GM21619 (cell line): Measurements from ENCODE around the gene MTRF1.
"Not testable (repeated sequence)": the region's sequence is repeated elsewhere in the genome, so short reads cannot be mapped to it uniquely, and the experiment has no call there.

ENCODE experiments used
- ATAC-seq: cut with Tn5 transposase; IDR thresholded peaks from one replicate; pipeline ENCODE4 v1.9.1; 2021; ENCODE audit not compliant: unreplicated experiment

The MTRF1 gene

GRCh38 chr13:41282129-41282571 is 18.8 kb upstream of the MTRF1 start:
- ATAC-seq: no peak

DNA sequence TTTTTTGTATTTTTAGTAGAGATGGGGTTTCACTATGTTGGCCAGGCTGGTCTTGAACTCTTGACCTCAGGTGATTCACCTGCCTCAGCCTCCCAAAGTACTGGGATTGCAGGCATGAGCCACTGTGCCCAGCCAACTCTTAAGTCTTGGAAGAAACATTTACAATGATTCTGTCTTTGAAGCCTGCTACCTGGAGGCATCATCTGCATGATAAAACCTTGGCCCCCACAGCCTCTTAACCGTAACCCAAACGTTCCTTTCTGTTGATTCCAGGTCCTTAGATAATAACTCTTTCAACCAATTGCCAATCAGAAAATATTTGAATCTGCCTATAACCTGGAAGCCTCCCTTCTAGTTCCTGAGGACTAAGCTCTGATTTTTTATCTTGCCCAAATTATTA is 15.8 kb upstream of the MTRF1 start:
- not testable (repeated sequence) for ATAC-seq

DNA sequence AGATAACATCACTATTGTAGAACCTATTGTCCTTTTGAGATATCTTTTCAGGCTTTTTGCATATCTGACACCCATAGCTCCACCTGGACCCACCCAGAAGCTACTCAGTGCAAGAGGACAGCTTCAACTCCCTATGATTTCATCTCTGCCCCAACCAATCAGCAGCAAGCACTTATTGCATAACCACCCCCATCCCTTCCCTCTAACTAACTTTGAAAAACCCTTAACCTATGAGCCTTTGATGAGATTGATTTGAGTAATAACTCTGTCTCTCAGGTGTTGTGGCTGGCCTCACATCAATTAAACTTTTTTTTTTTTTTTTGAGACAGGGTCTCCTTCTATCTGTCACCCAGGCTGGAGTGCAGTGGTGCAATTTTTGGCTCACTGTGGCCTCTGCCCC is 13.4 kb upstream of the MTRF1 start:
- ATAC-seq: no peak

DNA sequence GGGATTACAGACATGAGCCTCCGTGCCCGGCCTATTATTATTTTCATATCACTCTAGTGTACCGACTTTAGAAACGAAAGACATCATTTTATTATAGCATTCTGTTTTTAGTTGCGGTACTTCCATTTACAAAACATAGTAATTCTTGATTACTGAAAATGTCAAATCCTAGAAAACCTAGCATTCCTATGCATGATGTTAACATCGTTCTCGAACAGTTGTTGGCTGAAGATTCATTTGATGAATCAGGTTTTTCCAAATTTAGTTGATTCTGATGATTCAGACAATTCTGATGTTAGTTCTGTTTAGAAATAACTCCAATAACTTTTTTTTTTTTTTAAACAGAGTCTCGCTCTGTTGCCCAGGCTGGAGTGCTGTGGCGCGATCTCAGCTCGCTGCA is 11.5 kb upstream of the MTRF1 start:
- ATAC-seq: no peak

DNA sequence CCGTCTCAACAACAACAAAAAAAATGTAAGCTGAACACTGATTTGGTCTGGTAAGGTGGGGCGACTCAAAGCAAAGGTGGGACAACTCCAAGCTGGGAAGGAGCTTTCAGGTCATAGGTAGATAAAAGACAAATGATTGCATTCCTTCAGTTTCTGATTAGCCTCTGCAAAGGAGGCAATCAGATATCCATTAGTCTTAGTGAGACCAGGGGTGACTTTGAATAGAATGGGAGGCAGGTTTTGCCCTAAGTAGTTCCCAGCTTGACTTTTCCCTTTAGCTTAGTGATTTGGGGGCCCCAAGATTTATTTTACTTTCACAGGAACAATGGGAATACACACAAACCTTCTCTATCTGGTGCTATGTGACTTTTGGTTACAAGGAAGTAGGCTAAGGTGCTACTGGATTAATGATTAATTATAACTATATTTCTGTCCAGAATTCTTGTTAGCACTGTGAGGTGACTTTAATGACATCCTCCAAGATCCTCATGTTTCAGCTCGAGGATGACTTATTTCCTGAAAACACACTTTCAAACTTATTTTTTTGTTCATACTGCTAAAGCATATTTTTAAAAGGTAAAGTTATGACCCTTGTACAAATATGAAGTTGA is 10.6 kb upstream of the MTRF1 start:
- ATAC-seq: no peak

GRCh38 chr13:41271456-41272285 is 8.3 kb upstream of the MTRF1 start:
- no peak for ATAC-seq

GRCh38 chr13:41268764-41269163 is 5.4 kb upstream of the MTRF1 start:
- ATAC-seq: no peak

DNA sequence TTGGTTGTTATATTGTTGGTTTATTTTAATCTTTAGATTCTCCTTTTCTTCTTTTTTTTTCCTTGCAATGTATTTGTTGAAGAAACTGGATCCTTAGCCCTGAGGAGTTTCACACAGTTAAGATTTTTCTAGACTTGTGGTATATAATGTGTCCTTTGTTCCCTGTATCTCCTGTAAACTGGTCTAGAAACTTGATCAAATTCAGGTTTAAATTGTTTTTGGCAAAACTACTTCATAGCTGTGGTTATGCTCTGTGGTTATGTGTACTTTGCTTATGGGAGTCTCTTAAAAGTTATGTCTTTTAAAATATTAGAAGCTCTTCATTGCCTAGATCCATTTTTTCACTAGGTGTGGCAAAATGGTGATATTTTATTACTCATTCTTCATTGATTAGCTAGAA is 3.7 kb upstream of the MTRF1 start:
- no peak for ATAC-seq

- no peak for ATAC-seq
Observed at GRCh38 chr13:41259875-41260501, 3.4 kb downstream of the MTRF1 start.

GRCh38 chr13:41257535-41257934 is 5.8 kb downstream of the MTRF1 start:
- ATAC-seq: no peak

GRCh38 chr13:41254902-41255301 is 8.5 kb downstream of the MTRF1 start:
- no peak for ATAC-seq

DNA sequence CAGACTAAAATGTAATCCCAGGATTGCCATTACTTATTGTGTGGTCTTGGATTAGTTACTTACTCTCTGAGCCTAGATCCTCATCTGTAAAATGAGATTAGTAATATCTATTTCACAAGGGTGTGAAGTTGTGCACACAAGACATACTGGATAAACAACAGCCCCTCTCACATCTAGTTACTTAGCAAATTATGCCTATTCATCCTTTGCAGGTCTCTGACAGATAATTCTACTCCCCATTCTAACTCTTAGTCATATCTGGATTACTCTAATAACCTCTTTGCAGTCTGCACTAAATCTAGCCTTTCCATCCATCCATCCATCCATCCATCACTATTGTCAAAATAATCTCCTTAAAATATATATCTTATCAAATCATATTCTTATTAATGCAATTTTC is 12.4 kb downstream of the MTRF1 start:
- no peak for ATAC-seq

- no peak for ATAC-seq
Observed at GRCh38 chr13:41246969-41247680, 16.3 kb downstream of the MTRF1 start.

DNA sequence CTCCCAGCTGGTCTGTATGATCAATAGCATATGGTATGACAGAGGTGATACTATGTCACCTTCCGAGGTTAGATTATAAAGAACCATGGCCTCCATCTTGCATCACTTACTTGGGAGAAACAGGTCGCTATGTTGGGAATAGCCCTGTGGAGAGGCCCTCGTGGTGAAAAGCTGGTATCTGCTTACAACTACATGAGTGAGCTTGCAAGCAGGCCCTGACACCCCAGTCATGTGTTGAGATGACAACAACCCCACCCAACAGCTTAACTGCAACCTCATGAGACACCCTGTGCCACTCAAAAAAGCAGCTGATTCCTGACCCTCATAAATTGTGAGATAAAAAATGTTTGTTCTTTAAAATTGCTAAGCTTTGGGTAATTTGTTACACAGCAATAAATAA is 18.8 kb downstream of the MTRF1 start:
- ATAC-seq: no peak

GRCh38 chr13:41241626-41242025 is 21.8 kb downstream of the MTRF1 start:
- no peak for ATAC-seq

- ATAC-seq: no peak
Observed at GRCh38 chr13:41236369-41236768, 27.0 kb downstream of the MTRF1 start.

GRCh38 chr13:41232578-41233480 is 30.5 kb downstream of the MTRF1 start:
- ATAC-seq: no peak

DNA sequence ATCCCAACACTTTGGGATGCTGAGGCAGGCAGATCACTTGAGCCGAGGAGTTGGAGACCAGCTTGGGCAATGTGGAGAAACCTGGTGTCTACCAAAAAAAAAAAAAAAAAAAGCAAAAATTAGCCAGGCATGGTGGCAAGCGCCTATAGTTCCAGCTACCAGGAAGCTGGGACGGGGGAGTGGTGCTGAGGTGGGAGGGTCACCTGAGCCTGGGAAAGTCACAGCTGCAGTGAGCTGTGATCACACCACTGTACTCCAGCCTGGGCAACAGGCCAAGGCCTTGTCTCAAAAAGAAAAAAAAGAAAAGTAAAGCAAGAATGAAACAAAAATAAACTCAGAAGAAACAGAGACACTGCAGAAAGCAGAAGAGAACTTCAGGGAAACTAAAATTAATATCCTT is 31.6 kb downstream of the MTRF1 start:
- no peak for ATAC-seq

DNA sequence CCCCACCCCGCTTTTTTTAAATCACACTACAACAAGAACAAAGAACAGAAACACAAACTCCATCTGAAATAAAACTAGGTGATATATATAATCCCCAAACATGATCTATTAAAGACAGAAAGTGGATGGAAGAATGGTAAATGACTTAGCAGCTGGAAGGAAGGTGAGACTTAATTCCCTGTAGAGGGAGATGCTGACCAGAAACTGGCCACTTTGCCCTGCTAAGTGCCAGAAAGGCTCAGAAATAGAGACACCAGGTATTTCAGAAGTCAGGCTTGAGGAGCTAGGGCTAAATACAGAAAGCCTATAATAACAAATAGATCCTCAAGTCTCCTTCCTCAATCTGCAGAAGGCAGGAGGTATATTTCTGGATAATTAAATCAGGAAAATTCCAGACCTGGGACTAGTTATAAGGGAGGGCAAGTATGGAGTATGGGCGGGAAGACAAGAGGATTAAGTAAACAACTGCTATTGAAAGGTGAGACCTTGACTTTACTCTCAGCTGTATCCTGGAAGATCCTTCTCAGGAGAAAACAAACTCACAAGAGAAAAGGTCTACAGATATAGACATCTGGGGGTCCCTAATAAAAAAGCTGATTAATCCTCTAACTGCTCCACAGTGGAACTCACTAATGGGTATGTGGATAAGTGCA is 32.2 kb downstream of the MTRF1 start:
- no peak for ATAC-seq

GRCh38 chr13:41229356-41229755 is 34.0 kb downstream of the MTRF1 start:
- no peak for ATAC-seq
